ENCODE data around the gene FBXW7.

DNA sequence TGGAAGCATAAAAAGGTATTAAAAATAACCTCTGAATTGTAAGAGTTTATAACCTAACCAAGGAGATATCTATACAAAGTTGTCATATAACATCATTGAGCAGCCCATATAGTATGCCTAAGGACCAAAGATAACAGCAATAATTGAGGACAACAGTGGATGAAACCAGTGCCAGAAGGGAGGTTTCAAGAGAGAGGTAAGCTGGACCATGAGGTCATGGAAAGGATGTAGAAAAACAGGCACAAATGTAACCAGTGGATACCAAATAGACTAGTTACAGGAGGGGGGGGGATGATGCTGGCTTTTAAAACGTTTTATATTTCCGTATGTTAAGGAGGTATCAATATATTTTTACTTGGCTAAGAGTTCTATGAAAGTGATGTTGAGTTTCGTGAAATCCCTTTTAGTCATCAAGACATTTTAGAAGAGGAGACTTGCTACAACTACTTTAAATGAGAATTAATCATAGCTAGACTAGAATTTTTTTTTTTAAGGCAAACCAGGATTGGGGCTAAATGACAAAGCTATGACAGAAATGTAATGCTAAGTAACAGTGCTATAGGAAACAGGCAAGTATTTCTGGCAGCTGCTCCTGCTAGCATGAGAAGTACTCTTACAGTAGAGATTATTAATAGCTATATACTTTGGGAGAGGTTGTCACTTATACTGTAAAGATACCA lies 161.1 kb downstream of the FBXW7 start:
- TF ChIP-seq, protein P1, sequence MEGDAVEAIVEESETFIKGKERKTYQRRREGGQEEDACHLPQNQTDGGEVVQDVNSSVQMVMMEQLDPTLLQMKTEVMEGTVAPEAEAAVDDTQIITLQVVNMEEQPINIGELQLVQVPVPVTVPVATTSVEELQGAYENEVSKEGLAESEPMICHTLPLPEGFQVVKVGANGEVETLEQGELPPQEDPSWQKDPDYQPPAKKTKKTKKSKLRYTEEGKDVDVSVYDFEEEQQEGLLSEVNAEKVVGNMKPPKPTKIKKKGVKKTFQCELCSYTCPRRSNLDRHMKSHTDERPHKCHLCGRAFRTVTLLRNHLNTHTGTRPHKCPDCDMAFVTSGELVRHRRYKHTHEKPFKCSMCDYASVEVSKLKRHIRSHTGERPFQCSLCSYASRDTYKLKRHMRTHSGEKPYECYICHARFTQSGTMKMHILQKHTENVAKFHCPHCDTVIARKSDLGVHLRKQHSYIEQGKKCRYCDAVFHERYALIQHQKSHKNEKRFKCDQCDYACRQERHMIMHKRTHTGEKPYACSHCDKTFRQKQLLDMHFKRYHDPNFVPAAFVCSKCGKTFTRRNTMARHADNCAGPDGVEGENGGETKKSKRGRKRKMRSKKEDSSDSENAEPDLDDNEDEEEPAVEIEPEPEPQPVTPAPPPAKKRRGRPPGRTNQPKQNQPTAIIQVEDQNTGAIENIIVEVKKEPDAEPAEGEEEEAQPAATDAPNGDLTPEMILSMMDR (conservative IDR thresholded peaks at IDR 0.05; ENCODE audit: low read length) = no peak
- TF ChIP-seq EZH2phosphoT487 (IDR thresholded peaks at IDR 0.05; ENCODE audit: borderline replicate concordance) = no peak

All from Loucy (cell line).